Measurements from ENCODE around the gene DSTN.

The DSTN gene

GRCh38 chr20:17584689-17585088, 14.8 kb downstream of the DSTN start:
- no peak for DNase-seq

GRCh38 chr20:17586250-17586649, 16.4 kb downstream of the DSTN start:
- DNase-seq: no peak

DNA sequence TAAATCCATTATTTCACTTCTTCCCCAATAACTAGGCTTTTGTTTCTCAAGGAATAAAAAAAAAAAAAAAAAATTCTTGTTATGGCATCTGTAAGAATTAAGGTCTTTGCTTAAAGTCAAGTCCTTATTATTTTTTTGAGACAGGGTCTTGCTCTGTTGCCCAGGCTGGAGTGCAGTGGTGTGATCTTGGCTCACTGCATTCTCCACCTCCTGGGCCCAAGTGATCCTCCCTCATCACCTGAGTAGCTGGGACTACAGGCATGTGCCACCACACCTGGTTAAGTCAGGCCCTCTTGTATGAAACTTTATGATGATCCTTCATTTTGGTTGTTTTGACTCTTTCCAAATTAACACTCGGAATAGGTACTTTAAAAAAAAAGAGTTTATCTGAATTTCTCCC, 17.3 kb downstream of the DSTN start:
- no peak for DNase-seq

DNA sequence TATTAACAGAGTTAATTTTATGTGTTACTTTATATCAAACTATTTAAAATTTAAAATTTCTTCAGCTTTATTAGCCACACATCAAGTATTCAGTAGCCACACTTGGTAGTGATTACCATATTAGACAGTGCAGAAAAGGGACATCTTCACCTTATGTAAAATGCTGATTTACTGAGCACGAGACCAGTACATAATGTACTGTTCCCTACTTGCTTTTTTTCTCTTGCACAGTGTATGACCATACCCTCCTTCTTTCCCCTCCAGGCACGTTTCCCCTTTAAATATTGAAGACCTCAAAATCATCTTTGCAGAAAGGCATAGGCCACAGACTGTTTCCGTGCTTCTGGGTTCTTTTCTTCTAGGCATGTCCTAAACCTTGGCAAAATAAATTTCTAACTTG, 17.9 kb downstream of the DSTN start:
- DNase-seq: no peak

GRCh38 chr20:17589161-17589834, 19.4 kb downstream of the DSTN start:
- DNase-seq: no peak

DNA sequence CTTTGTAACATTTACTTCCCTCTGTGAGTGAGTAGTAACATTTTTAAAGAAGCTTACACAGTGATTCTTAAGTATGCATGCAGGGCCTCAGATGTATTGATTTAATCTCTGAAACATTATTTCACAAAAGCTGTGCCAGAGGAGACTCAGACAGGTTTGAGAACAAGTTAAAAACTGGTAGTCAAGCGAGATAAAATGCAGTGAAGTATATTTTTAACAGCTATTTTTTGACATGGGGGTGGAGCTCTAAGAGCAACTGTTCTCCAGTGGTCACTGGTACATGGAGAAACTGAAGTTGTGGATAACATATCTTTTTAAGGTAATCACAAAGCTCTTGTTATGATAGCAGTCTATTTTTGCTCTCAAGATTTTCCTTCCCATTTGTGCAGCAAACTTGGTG, 20.4 kb downstream of the DSTN start:
- DNase-seq: peak; percentile 58

- no peak for DNase-seq
These were observed 24.0 kb downstream of the DSTN start for GRCh38 chr20:17593902-17594301.

DNA sequence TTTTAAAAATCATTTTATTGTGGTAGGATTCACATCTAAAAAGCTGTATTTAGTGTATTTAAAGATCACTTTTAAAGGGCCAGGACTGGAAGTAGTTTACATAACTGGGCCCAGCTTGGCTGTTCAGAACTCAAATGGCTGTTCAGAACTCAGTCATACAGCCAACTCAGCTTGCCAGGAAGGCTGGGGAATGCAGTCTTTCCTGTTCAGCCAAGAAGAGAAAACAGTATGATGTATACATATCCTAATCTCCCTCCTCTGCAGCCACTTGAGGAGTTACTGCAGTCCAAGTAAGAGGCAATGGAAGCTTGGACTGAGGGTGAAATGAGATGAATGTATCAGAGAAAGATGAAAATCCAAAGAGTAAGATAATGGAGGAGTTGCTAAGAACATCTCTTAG, 24.6 kb downstream of the DSTN start:
- DNase-seq: no peak

DNA sequence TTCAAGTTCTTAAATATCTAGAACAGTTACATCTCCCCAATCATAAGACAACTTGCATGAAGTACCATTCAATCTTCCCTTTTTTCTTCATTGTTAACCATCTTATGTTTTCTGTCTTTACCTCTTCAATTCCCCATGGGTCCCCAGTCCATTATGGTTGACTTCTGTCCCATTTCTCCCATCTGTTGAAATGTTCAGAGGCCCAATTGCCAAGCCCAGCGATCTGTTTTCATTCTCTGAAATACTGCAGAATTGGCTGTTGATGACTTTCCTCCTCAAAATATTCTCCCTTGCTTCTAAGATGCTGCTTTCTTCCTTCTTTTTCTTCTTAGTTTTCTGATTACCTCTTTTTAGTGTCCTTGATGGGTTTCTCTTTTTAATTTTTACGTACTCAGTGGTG, 26.0 kb downstream of the DSTN start:
- no peak for DNase-seq

DNA sequence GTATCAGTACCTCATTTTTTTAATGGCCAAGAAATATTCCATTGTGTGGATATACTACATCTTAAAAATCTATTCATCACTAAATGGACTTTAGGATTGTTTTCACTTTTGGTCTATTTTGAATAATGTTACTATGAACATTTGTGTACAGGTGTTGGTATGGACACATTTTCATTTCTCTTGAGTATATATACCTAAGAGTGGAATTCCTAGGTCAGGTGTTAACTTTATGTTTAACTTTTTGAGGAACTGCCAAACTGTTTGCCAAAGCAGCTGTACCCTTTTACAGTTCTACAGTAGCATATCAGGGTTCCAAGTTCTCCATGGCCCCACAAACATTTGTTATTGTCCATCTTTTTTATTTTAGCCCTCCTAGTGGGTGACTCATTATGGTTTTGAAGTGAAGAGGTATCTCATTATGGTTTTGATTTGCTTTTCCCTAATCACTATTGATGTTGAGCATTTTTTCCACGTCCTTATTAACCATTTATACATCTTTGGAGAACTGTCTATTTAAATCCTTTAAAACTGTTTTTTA, 28.2 kb downstream of the DSTN start:
- no peak for DNase-seq

GRCh38 chr20:17601957-17602356, 32.1 kb downstream of the DSTN start:
- no peak for DNase-seq

GRCh38 chr20:17602493-17602892, 32.6 kb downstream of the DSTN start:
- DNase-seq: no peak

- no peak for DNase-seq
These were observed 35.3 kb downstream of the DSTN start for GRCh38 chr20:17605131-17605660.

DNA sequence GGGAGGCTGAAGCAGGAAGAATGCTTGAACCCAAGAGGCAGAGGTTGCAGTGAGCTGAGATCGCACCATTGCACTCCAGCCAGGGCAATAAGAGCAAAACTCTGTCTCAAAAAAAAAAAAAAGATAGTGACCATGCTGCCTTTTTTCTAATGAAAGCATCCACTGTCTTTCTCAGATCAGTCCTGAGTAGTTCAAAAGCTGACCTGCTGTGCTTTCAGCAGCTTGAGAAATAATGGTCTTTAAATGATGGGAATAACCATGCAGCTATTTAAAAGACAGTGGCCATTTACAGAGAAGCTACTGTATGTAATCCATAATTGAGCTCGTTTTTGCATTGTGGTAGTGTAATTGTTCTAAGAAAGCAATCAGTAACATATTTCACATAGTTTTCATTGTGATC, 36.1 kb downstream of the DSTN start:
- no peak for DNase-seq

DNA sequence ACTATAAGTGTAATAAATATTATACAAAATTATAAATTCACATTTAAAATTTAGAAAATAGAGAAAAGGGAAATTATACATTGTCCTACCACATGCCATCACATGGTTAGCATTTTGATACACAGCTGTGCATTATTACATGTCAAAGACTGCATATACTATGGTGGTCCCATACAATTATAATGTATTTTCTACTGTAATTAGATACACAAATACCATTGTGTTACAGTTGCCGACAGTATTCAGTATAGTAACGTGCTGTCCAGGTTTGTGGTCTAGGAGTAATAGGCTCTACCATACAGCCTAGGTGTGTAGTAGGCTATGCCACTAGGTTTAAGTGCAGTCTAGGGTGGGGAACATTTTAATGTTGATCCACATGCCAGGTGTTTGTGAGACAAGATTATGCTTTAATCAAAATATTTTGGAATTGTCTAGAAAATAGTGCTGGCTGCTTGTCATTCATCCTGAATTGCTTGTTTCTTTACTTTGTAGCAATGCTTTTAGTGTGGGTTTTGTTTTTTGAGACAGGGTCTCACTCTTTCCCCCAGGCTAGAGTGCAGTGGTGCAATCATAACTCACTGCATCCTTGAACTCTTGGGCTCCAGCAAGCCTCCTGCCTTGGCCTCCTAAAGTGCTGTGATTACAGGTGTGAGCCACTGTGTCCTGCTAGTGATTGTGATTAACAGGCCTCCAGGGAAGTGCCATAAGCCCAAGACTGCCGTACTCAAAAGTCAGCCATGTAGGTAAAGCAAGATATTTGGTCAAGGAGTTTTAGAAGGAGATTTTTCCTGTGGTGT, 39.0 kb downstream of the DSTN start:
- DNase-seq: no peak

- DNase-seq: peak; percentile 21
These were observed 40.0 kb downstream of the DSTN start for GRCh38 chr20:17609811-17610377.

DNA sequence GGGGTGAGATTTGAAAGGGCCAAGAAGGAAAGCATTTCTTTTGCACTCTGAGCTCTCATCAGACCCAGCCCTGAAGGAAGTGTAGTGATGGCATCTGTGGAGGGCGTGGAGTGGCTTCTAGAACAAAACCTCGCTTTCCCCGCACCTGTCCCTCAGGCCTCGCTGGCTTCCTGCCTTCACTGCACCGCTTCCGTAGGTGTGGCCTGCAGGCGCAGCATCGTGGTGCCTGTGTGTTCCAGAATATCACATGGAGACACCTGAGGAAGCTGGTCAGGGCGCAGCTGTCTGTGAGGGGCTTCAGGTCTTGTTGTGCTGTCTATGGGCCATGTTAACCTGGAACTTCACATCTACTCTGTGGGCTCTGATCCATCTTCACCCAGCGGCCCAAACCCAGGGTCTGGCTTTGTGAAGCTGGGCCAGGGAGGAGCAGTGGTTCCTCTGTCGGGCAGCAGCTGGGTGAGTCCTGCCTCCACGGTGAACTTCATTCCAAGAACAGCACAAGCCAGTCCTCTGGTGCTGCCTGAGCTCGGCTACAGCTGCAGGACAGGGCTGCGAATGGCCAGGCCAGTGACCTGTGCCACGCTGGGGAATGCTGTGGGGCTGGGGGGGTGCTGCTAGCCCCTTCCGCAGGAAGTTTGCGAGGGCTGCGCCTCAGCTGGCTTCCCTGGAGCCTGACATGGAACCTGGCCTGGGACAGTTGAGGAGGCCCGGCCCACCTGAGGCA, 40.9 kb downstream of the DSTN start:
- peak; percentile 12 for DNase-seq

GRCh38 chr20:17611290-17611539, 41.3 kb downstream of the DSTN start:
- no peak for DNase-seq

GRCh38 chr20:17611540-17612286, 41.8 kb downstream of the DSTN start:
- peak; percentile 46 for DNase-seq

DNA sequence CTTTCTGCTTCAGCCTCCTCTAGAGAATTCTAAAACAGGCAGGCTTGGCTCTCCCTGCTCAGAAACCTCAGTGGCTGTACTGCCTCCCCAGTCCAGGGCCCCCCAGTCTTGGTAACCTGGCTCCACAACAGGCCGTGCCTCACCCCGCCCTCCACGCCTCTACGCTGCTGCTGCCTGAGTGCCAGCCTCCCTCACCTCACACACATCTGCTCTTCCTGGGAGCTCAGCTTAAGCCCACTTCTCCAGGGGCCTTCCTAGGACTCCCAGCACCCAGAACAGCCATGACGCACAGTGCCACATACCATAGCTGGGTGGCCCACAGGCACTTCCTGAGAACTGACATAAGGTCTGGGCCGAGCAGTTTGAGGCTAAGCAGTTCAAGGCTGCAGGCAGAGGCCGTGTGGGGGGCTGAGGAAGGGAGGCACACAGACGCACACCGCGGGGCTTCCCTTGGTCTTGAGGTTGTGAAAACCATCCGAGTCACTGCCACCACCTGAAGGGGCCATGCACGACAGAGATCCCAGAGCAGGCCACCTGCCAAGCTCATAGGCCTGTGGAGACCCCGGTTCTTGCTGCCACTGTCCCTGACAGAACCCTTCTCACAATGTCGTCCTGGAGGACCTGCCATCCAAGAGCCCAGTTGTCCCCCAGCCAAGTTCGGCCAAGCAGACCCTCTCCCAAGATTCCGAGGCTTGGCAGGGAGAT, 42.6 kb downstream of the DSTN start:
- peak; percentile 17 for DNase-seq

- DNase-seq: no peak
These were observed 43.1 kb downstream of the DSTN start for GRCh38 chr20:17612992-17613327.
